AG09319 (cell line): Measurements from ENCODE around the gene GSTCD.

Experiments
- DNase-seq: peaks from one replicate; pipeline ENCODE4 v3.0.0-alpha.2; 2010; ENCODE audit warnings: low read depth; ENCODE audit errors: extremely low read depth
- CTCF ChIP-seq: IDR thresholded peaks from 2 replicates; pipeline ENCODE4 v1.5.1; 2011; ENCODE audit warnings: low read depth, mild to moderate bottlenecking, inconsistent platforms, low read length, moderate library complexity

Gene GSTCD

GRCh38 chr4:105815701-105816100 is 107.1 kb downstream of the GSTCD start:
- TF ChIP-seq CTCF, result no peak
- peak; percentile 4 for DNase-seq

DNA sequence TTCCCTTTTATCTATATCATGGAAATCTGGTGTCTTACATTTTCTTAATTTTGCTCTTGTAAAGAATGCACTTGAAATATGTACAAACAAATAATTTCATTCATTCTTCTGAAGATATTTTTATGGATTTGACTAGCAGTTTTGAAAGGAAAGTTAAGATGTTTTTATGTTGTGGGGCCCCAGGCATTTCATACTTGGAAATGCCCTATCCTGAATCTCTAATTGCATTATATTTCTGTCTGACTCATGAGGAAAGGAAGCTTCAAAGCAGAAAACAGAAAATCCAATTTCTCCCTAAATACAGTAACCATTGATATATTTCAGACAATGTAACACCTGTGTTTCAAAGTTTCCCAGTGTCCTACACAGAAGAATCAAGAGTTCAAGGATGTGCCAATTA is 113.5 kb downstream of the GSTCD start:
- no peak for TF ChIP-seq CTCF
- DNase-seq, result no peak

- TF ChIP-seq CTCF, result no peak
- DNase-seq, result no peak
These were observed 119.5 kb downstream of the GSTCD start for GRCh38 chr4:105828074-105828473.

- TF ChIP-seq CTCF, result no peak
- DNase-seq, result no peak
These were observed 122.6 kb downstream of the GSTCD start for GRCh38 chr4:105831189-105831588.

GRCh38 chr4:105835177-105835576 is 126.6 kb downstream of the GSTCD start:
- no peak for TF ChIP-seq CTCF
- DNase-seq, result no peak

DNA sequence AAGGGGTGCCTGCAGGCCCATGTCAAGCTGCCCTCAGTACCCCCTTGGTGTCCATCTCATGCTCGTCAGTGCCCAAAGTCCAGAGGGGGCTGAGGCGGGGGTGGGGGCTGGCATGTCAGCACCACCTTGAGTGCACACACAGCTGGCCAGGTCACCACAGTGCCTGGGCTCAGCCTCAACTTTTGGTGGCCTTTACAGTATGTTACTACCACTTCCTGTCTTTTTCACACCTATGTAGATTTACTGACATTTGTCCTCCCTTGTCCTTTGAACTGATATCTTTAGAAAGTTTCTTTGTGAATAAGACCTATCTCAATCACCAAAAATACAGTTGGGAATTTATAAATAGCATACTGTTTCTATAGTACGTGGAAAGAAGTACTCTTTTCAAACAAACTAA is 128.0 kb downstream of the GSTCD start:
- no peak for TF ChIP-seq CTCF
- no peak for DNase-seq

GRCh38 chr4:105837037-105837436 is 128.5 kb downstream of the GSTCD start:
- TF ChIP-seq CTCF, result no peak
- no peak for DNase-seq

DNA sequence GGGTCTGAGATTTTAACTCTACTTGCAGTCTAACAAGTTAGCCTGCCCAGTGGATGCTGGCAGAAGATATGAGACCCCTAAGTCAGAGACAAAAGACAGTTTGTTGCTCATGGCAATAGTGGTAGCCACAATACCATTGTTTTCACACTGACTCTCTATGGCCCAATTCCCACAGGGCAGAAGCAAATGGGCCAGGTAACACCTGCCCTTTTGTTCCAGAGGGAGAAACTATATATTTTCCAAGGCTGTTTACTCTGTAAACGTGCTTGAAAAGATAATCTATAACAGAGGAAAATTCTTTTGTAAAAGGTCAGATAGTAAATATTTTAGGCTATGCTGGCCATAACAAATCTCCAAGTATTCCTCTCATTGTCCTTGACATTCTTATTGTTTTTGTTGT is 129.5 kb downstream of the GSTCD start:
- DNase-seq, result no peak
- no peak for TF ChIP-seq CTCF
